Peyer's patch (tissue), 4 donors: ENCODE results near the gene ARCN1. TPM values are rescaled to one million over a fixed set of nuclear protein-coding genes. Genes with fewer than 3 reads are reported as not detected.
"Not testable (repeated sequence)": the region's sequence is repeated elsewhere in the genome, so short reads cannot be mapped to it uniquely, and the experiment has no call there.

ENCODE experiments used
- DNase-seq, 3 donors: peaks; one replicate each; pipeline ENCODE4 v3.0.0-alpha.2; 2017 to 2019
- H3K27ac ChIP-seq, 4 donors: fragments of 200-600 bp; sonication (generic); one replicate each; pipeline ENCODE4 v1.5.1; 2016 to 2019
- H3K27me3 ChIP-seq, 2 donors: fragments of 200-600 bp; sonication (generic); one replicate each; pipeline ENCODE4 v1.5.1; 2019
- H3K36me3 ChIP-seq, 3 donors: fragments of 200-600 bp; sonication (generic); one replicate each; pipeline ENCODE4 v1.5.1; 2016 to 2019
- H3K4me1 ChIP-seq, 4 donors: fragments of 200-600 bp; sonication (generic); one replicate each; pipeline ENCODE4 v1.5.1; 2016 to 2019
- H3K4me3 ChIP-seq, 4 donors: fragments of 200-600 bp; sonication (generic); 1 replicate in 3 of 4; 2 replicates in 1 of 4; pipeline ENCODE4 v1.5.1; 2016 to 2019; ENCODE audit warnings: mild to moderate bottlenecking in 1 of 4
- H3K9me3 ChIP-seq, 4 donors: fragments of 200-600 bp; sonication (generic); one replicate each; pipeline ENCODE4 v1.5.1; 2016 to 2019; ENCODE audit warnings: mild to moderate bottlenecking in 1 of 4
- POLR2A ChIP-seq, 2 donors: fragments of 450-650 bp; IDR thresholded peaks; one replicate each; pipeline ENCODE4 v1.5.1; 2017; ENCODE audit warnings: antibody characterized with exemption in 2 of 2, mild to moderate bottlenecking in 2 of 2, moderate library complexity in 2 of 2
- total RNA-seq, 4 donors: library from RNA; depleted of rRNA; stranded (reverse); fragments of >200 nt; gene quantifications; one replicate each; pipeline ENCODE4 v1.1.0, GENCODE V29; 2016
- TF ChIP-seq, protein P1 (sequence below), 6 experiments: fragments of 450-650 bp in 4 of 6; fragments of 200-600 bp in 2 of 6; sonication (generic) in 1 of 6; IDR thresholded peaks; one replicate each; pipeline ENCODE4 v1.5.1; 2017 to 2019; ENCODE audit warnings: antibody characterized with exemption in 6 of 6, mild to moderate bottlenecking in 3 of 6, moderate library complexity in 1 of 6

Gene ARCN1
- total RNA-seq, 4 donors from 2014 or later: 54.5 to 116 (median 91.0) TPM

DNA sequence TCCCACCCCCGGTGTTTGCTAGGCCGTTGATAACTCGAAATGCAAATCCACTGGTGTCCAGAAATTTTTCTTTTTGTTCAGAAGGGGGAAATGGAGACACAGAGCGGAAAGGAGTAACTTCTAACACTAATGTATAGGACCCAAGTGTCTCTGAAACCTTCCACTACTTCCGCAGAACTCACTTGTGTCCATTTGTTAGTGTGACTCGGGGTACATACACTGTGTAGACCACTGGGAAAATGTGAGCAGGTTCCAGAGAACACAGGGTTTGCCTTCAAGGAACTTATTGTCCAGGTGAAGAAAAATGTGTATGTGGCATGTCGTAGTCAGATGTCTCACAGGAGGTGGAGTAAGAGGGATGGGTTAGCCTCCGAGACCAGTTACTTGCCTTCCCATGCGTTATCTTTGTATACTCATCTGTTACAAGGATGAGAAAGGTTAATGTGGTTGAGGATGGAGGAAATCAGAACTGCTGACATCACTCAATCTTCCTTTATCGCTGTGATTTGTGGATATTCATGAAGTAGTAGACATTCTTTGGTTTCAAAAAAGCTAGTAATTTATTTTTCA lies 857 bp downstream of the ARCN1 start:
- Histone ChIP-seq H3K9me3 (no peaks in the 10 kb centered on the region), H3K36me3 (no peaks in the 10 kb centered on the region), H3K4me1 (peaks cover 3 to 26% (median 13%) of the 10 kb centered on the region in 4 donors), H3K4me3 (peak overlapping the region; percentile 89 to 99 (median 94)), H3K27ac (peak overlapping the region; percentile 95 to 99 (median 98)), H3K27me3 (no peaks in the 10 kb centered on the region)
- DNase-seq: no peak
- no peak for TF ChIP-seq POLR2A (IDR thresholded peaks at IDR 0.05)

DNA sequence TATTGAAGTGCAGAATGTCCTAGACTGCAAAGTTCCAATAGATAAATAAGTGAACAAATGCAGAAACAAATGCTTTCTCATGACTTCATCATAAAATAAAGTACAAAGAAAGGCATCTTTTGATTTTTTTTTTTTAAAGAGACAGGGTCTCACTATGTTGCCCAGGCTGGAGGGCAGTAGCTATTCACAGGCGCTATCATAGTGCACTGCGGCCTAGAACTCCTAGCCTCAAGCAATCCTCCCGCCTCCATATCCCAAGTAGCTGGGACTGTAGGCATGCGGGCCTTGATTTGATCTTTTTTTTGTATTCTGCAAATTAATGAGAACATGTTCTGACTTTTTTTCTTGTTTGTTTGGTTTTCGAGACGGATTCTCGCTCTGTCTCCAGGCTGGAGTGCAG lies 2.4 kb downstream of the ARCN1 start:
- no peak for TF ChIP-seq POLR2A (IDR thresholded peaks at IDR 0.05)
- TF ChIP-seq, protein P1, sequence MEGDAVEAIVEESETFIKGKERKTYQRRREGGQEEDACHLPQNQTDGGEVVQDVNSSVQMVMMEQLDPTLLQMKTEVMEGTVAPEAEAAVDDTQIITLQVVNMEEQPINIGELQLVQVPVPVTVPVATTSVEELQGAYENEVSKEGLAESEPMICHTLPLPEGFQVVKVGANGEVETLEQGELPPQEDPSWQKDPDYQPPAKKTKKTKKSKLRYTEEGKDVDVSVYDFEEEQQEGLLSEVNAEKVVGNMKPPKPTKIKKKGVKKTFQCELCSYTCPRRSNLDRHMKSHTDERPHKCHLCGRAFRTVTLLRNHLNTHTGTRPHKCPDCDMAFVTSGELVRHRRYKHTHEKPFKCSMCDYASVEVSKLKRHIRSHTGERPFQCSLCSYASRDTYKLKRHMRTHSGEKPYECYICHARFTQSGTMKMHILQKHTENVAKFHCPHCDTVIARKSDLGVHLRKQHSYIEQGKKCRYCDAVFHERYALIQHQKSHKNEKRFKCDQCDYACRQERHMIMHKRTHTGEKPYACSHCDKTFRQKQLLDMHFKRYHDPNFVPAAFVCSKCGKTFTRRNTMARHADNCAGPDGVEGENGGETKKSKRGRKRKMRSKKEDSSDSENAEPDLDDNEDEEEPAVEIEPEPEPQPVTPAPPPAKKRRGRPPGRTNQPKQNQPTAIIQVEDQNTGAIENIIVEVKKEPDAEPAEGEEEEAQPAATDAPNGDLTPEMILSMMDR (IDR thresholded peaks at IDR 0.05): no peak
- no peaks in the 10 kb centered on the region for H3K36me3 ChIP-seq
- H3K4me1 ChIP-seq: peaks cover 3 to 30% (median 13%) of the 10 kb centered on the region in 4 donors
- H3K4me3 ChIP-seq: peak overlapping the region in 1 of 4 donors; percentile 96
- DNase-seq: no peak
- H3K9me3 ChIP-seq: no peaks in the 10 kb centered on the region
- no peaks in the 10 kb centered on the region for H3K27me3 ChIP-seq
- no peak overlapping the region for H3K27ac ChIP-seq

DNA sequence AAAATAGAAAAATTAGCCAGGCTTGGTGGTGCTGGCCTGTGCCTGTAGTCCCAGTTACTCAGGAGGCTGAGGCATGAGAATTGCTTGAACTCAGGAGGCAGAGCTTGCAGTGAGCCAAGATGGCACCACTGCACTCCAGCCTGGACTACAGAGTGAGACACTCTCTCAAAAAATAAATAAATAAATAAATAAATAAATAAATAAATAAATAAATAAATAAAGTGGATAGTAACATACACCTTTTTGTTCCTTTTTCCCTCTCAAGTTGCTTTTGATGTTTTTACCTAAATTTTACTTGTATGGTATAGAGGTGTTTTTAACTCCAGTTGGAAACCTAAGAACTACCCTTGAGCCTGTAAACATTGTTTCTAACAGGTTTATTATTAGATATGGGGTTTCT lies 5.8 kb downstream of the ARCN1 start:
- Histone ChIP-seq H3K4me1 (peaks cover 3 to 30% (median 13%) of the 10 kb centered on the region in 4 donors), H3K36me3 (peaks cover 0 to 19% (median 0%) of the 10 kb centered on the region in 3 donors)
- not testable (repeated sequence) for H3K27me3 ChIP-seq, H3K9me3 ChIP-seq, DNase-seq, H3K4me3 ChIP-seq, H3K27ac ChIP-seq

DNA sequence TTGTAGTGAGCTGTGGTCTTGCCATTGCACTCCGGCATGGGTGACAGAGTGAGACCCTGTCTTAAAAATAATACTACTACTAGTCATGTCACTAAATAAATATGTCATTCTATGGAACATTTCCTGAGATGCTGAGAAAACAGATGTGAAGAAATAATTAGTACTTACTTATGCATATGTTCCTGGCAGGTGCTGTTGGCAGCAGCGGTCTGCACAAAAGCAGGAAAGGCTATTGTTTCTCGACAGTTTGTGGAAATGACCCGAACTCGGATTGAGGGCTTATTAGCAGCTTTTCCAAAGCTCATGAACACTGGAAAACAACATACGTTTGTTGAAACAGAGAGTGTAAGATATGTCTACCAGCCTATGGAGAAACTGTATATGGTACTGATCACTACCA lies 8.8 kb downstream of the ARCN1 start:
- TF ChIP-seq, protein P1 (IDR thresholded peaks at IDR 0.05): no peak
- TF ChIP-seq POLR2A (IDR thresholded peaks at IDR 0.05): no peak
- H3K4me3 ChIP-seq: no peak overlapping the region

DNA sequence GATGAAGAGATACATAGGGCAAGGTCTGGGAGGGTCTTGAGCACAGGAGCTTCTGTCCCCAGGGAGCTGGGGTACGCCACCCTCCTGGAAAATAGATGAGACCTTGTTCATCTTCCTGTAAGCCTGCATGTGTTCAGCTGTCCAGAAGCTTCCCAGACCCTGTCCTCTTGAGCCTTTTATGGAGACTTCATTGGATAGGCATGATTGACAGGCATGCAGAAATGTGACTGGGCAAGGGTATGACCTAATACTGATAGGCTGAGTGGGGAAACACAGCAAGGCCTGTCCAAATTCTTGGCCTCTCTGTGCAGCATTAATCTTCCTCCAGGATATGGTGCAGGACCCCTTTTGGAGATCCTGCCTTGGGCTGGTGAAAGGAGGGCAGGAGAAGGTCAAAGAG lies 15.7 kb downstream of the ARCN1 start:
- H3K4me1 ChIP-seq: no peaks in the 10 kb centered on the region
- DNase-seq: no peak
- H3K4me3 ChIP-seq: no peak overlapping the region
- TF ChIP-seq, protein P1 (IDR thresholded peaks at IDR 0.05): no peak
- no peak for TF ChIP-seq POLR2A (IDR thresholded peaks at IDR 0.05)
- no peaks in the 10 kb centered on the region for H3K27me3 ChIP-seq
- H3K9me3 ChIP-seq: no peaks in the 10 kb centered on the region
- peaks cover 0 to 100% (median 2%) of the 10 kb centered on the region in 3 donors for H3K36me3 ChIP-seq
- no peak overlapping the region for H3K27ac ChIP-seq

More for the DNA sequence above, 8.8 kb downstream of the ARCN1 start:
- H3K36me3 ChIP-seq: peaks cover 0 to 49% (median 0%) of the 10 kb centered on the region in 3 donors
- no peaks in the 10 kb centered on the region for H3K27me3 ChIP-seq
- no peak for DNase-seq
- H3K27ac ChIP-seq: no peak overlapping the region
- H3K4me1 ChIP-seq: peaks cover 0 to 4% (median 0%) of the 10 kb centered on the region in 4 donors
- H3K9me3 ChIP-seq: no peaks in the 10 kb centered on the region

DNA sequence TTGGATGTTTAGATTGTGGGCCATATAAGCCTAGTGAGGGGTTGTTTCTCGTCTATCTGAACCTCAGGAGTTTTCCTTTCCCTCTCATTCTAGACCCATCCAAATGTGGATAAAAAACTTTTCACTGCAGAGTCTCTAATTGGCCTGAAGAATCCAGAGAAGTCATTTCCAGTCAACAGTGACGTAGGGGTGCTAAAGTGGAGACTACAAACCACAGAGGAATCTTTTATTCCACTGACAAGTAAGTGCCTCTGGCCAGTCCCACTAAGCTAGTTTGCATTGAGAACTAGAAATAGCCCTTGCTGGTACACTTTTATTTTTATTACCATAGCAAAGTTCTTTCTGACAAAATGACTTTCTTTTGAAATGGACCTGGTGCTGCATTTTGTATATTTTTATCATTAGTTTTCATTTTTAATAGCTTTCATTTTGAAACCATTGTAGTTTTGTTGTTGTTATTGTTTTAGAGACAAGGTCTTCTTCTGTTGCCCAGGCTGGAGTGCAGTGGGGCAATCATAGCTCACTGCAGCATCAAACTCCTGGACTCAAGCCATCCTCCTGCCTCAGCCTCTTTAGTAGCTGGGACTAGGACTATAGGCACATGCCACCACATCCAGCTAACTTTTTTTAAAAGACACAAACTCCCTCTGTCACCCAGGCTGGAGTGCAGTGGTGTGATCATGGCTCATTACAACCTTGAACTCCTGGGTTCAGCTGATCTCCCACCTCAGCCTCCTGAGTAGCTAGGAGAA lies 20.6 kb downstream of the ARCN1 start:
- Histone ChIP-seq H3K27ac (peak overlapping the region in 1 of 4 donors; percentile 70), H3K4me1 (peaks cover 0 to 4% (median 0%) of the 10 kb centered on the region in 4 donors), H3K36me3 (peaks cover 0 to 100% (median 0%) of the 10 kb centered on the region in 3 donors), H3K27me3 (no peaks in the 10 kb centered on the region), H3K4me3 (no peak overlapping the region), H3K9me3 (no peaks in the 10 kb centered on the region)
- TF ChIP-seq, protein P1 (IDR thresholded peaks at IDR 0.05): no peak
- TF ChIP-seq POLR2A (IDR thresholded peaks at IDR 0.05): no peak
- DNase-seq: no peak
